ENCODE results near the gene PRR16. TPM values are rescaled to one million over a fixed set of nuclear protein-coding genes. Genes with fewer than 3 reads are reported as not detected.
A peak's percentile ranks its signal among the peaks of the same experiment; 100 is the strongest.

Gene PRR16
- total and polyA plus RNA-seq, 2 experiments from 2014 or later: 32.5 to 68.8 TPM

DNA sequence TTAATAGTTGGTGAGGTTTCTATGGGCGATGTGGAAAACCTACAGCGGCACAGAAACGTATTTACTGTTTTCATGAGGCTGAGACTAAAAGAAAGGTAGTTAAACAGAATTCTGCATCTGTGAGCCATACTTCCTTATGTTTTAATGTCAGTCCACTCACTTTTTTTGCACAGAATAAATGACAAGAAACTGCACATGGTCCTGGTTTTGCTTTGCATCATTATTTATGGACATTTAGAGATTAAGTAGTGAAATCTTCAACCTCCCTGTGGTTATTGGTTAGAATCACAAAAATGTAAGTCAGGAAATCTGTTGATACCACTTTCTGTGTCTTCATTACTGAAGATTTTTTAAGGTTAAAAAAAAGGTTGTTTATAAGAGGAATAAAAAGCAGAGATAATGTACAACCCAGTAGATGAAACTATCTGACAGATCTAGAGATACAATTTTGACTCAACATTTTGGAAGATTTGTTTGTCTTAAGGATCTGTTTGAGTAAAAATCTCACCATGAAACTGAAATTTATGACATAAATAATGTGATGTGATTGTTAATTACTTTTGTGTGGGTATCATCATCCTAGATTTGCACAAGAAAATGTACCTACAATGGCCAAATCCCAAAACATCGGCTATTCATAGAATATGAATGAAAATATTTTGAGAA is 2.4 kb downstream of the PRR16 start:
- WGBS, 2 experiments (ENCODE audit: low coverage in 1 of 2, low lambda C conversion rate in 2 of 2, missing lambda C conversion rate in 2 of 2): 18 to 19% methylated on average over 4 of the region's 4 CpGs
- Histone ChIP-seq H3K9me3 (ENCODE audit: low read depth) (no peaks in the 10 kb centered on the region), H3F3A (ENCODE audit: insufficient read depth) (peaks cover 18% of the 10 kb centered on the region; the same call in 1 of the 2 replicates), H3K36me3 (ENCODE audit: low read depth) (no peaks in the 10 kb centered on the region), H2AFZ (peak overlapping the region; percentile 77), H3K4me1 (ENCODE audit: insufficient read depth) (peaks cover 34% of the 10 kb centered on the region), H3K79me2 (ENCODE audit: insufficient read depth) (peaks cover 78% of the 10 kb centered on the region), H3K4me3 (peak overlapping the region; percentile 95), H3K4me2 (ENCODE audit: unreplicated experiment) (peak overlapping the region; percentile 84), H3K9me2 (ENCODE audit: insufficient read depth) (no peaks in the 10 kb centered on the region), H4K20me1 (ENCODE audit: insufficient read depth) (no peaks in the 10 kb centered on the region), H3K9ac (peak overlapping the region; percentile 79), H3K27ac (peak overlapping the region; percentile 60), H3K27me3 (replicated peaks; ENCODE audit: insufficient read depth) (no peaks in the 10 kb centered on the region)
- peak; percentile 17 for DNase-seq
- in situ Hi-C loops (cut with MboI): loop anchor here (10.0 to 25.0 kb wide), 3 partner anchors 338 to 1004 kb away; partner anchors contain the start of gene HSD17B4
- no peak for TF ChIP-seq EZH2 (IDR thresholded peaks at IDR 0.05; ENCODE audit: insufficient read depth, poor library complexity, severe bottlenecking)
- TF ChIP-seq EZH2phosphoT487 (IDR thresholded peaks at IDR 0.05; ENCODE audit: insufficient read depth, low read depth): no peak

DNA sequence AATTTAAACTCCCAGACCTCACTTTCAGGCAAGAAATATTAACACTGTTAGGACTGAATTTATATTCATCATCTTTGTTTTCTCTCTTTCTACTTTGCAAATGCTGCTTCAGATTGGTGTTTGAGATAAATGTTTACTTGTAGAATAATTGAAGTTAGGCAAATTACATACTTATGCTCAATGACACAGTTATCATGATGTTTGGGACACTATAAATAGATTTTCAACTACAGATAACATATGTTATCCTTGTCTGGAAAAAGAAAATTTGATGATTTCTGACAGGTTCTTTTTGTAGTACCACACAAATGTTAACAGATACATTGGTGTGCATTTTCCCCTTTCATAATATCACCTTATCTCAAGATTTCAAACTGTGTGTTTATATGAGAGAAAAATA is 7.9 kb downstream of the PRR16 start:
- no peaks in the 10 kb centered on the region for H4K20me1 ChIP-seq (ENCODE audit: insufficient read depth)
- no peak overlapping the region for H3K9ac ChIP-seq
- DNase-seq: no peak
- H3K9me2 ChIP-seq (ENCODE audit: insufficient read depth): no peaks in the 10 kb centered on the region
- in situ Hi-C loops (cut with MboI): loop anchor here (25.0 kb wide), 2 partner anchors 510 to 1010 kb away; partner anchors contain the start of gene HSD17B4
- H3K27me3 ChIP-seq (replicated peaks; ENCODE audit: insufficient read depth): no peaks in the 10 kb centered on the region
- no peaks in the 10 kb centered on the region for H3K9me3 ChIP-seq (ENCODE audit: low read depth)
- no peak overlapping the region for H3K4me2 ChIP-seq (ENCODE audit: unreplicated experiment)
- no peaks in the 10 kb centered on the region for H3K36me3 ChIP-seq (ENCODE audit: low read depth)
- peaks cover under 1% of the 10 kb centered on the region; the same call in 1 of the 2 replicates for H3F3A ChIP-seq (ENCODE audit: insufficient read depth)
- TF ChIP-seq EZH2 (IDR thresholded peaks at IDR 0.05; ENCODE audit: insufficient read depth, poor library complexity, severe bottlenecking) (no peak), EZH2phosphoT487 (IDR thresholded peaks at IDR 0.05; ENCODE audit: insufficient read depth, low read depth) (no peak)
- H3K4me1 ChIP-seq (ENCODE audit: insufficient read depth): peaks cover 34% of the 10 kb centered on the region
- H3K79me2 ChIP-seq (ENCODE audit: insufficient read depth): peaks cover 100% of the 10 kb centered on the region
- H2AFZ ChIP-seq: no peak overlapping the region
- no peak overlapping the region for H3K4me3 ChIP-seq
- H3K27ac ChIP-seq: no peak overlapping the region

DNA sequence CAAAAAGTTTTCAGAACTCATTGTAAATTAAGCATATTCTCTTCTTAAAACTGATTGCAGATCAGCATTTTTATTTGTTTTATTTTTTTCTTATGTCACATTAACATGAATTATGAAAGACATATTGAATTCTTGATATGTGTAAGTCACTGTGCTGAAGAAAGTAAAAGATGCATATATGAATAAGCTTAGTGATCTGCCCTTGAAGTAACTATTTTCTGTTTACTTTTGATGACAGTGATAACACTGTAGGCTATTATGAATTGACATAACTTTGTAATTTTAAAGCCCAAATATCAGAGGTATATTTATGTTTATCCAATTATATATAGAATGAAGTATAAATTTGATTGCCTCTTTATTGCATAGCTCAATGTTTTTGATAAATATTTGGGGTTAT is 8.8 kb downstream of the PRR16 start:
- Histone ChIP-seq H3K27ac (no peak overlapping the region), H3K4me1 (ENCODE audit: insufficient read depth) (peaks cover 24% of the 10 kb centered on the region), H2AFZ (no peak overlapping the region), H4K20me1 (ENCODE audit: insufficient read depth) (no peaks in the 10 kb centered on the region), H3K4me2 (ENCODE audit: unreplicated experiment) (peak overlapping the region; percentile 5), H3K9me2 (ENCODE audit: insufficient read depth) (no peaks in the 10 kb centered on the region), H3K79me2 (ENCODE audit: insufficient read depth) (peaks cover 100% of the 10 kb centered on the region), H3K36me3 (ENCODE audit: low read depth) (no peaks in the 10 kb centered on the region), H3K4me3 (no peak overlapping the region), H3K9me3 (ENCODE audit: low read depth) (no peaks in the 10 kb centered on the region), H3F3A (ENCODE audit: insufficient read depth) (no peaks in the 10 kb centered on the region), H3K9ac (no peak overlapping the region), H3K27me3 (replicated peaks; ENCODE audit: insufficient read depth) (no peaks in the 10 kb centered on the region)
- TF ChIP-seq EZH2phosphoT487 (IDR thresholded peaks at IDR 0.05; ENCODE audit: insufficient read depth, low read depth): no peak
- TF ChIP-seq EZH2 (IDR thresholded peaks at IDR 0.05; ENCODE audit: insufficient read depth, poor library complexity, severe bottlenecking): no peak
- in situ Hi-C loops (cut with MboI): loop anchor here (25.0 kb wide), 2 partner anchors 511 to 1011 kb away; partner anchors contain the start of gene HSD17B4
- DNase-seq: no peak

DNA sequence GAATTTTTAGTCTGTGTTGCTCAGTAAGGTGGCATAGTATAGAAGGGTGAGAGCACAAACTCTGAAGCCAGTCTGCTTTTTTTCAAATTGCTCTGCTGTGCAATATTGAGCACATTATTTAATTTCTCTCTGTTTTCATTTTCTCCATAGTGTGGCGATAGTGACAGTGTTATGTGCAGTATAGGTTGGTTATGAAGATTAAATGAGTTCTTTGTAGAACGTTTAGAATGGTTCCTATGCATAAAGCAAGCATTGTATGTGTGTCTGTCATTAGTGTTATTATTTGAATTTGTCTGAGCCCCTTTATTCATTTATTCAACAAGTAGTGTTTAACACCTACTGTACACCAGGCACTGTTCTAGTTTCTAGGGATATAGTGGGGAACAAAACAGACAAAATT is 9.2 kb downstream of the PRR16 start:
- Histone ChIP-seq H3K9ac (no peak overlapping the region), H3K79me2 (ENCODE audit: insufficient read depth) (peaks cover 100% of the 10 kb centered on the region), H3K4me2 (ENCODE audit: unreplicated experiment) (peak overlapping the region; percentile 5), H4K20me1 (ENCODE audit: insufficient read depth) (no peaks in the 10 kb centered on the region), H3K27me3 (replicated peaks; ENCODE audit: insufficient read depth) (no peaks in the 10 kb centered on the region), H3K4me3 (no peak overlapping the region), H3K36me3 (ENCODE audit: low read depth) (no peaks in the 10 kb centered on the region), H3F3A (ENCODE audit: insufficient read depth) (no peaks in the 10 kb centered on the region), H3K4me1 (ENCODE audit: insufficient read depth) (peaks cover 20% of the 10 kb centered on the region), H3K27ac (no peak overlapping the region), H3K9me2 (ENCODE audit: insufficient read depth) (no peaks in the 10 kb centered on the region), H3K9me3 (ENCODE audit: low read depth) (no peaks in the 10 kb centered on the region), H2AFZ (no peak overlapping the region)
- no peak for DNase-seq
- WGBS, 2 experiments (ENCODE audit: low coverage in 1 of 2, low lambda C conversion rate in 2 of 2, missing lambda C conversion rate in 2 of 2): 55 to 62% methylated on average over 2 of the region's 2 CpGs
- no peak for TF ChIP-seq EZH2phosphoT487 (IDR thresholded peaks at IDR 0.05; ENCODE audit: insufficient read depth, low read depth)
- no peak for TF ChIP-seq EZH2 (IDR thresholded peaks at IDR 0.05; ENCODE audit: insufficient read depth, poor library complexity, severe bottlenecking)
- in situ Hi-C loops (cut with MboI): loop anchor here (25.0 kb wide), 2 partner anchors 511 to 1011 kb away; partner anchors contain the start of gene HSD17B4
